PC-3 (cell line): ENCODE results near the gene BANK1. TPM values are rescaled to one million over a fixed set of nuclear protein-coding genes. Genes with fewer than 3 reads are reported as not detected.

Source experiments
- ATAC-seq: fragments of 200-7000 bp; cut with Tn5 transposase; 2 replicates; pipeline ENCODE4 v1.9.1; 2020; ENCODE audit warnings: mild to moderate bottlenecking, moderate library complexity
- BruUV-seq: library from RNA; stranded (reverse); fragments of 400-500 nt; replicated peaks from 2 replicates; lab custom pipeline; 2021; lab: Mats Ljungman, UMichigan
- CTCF ChIA-PET: fragments of 300-600 bp; sonication (Branson Sonifier 250); formaldehyde crosslinking; loops from one replicate; lab custom pipeline; 2022; ENCODE audit warnings: antibody characterized with exemption; lab: Charles Lee
- POLR2A ChIA-PET: fragments of 300-600 bp; sonication (Branson Sonifier 250); formaldehyde crosslinking; loops from one replicate; lab custom pipeline; 2022; ENCODE audit warnings: antibody characterized with exemption; ENCODE audit not compliant: unreplicated experiment; lab: Charles Lee
- DNase-seq: peaks from one replicate; pipeline ENCODE4 v3.0.0-alpha.2; 2015
- H2AFZ ChIP-seq: fragments of 300-600 bp; sonication (generic); 2 replicates; pipeline ENCODE4 v1.6.0; 2016; ENCODE audit warnings: antibody characterized with exemption, low read length
- H3F3A ChIP-seq: fragments of 300-600 bp; sonication (generic); one replicate; pipeline ENCODE4 v1.6.0; 2017; ENCODE audit warnings: antibody characterized with exemption, low read length, control low read depth, mild to moderate bottlenecking; ENCODE audit not compliant: unreplicated experiment
- H3K27ac ChIP-seq: fragments of 300-600 bp; sonication (generic); 2 replicates; pipeline ENCODE4 v1.5.1; 2016; ENCODE audit warnings: mild to moderate bottlenecking, low read length
- H3K27me3 ChIP-seq: fragments of 300-600 bp; sonication (generic); 2 replicates; pipeline ENCODE4 v1.6.1; 2016; ENCODE audit warnings: low read length, mixed read lengths
- H3K36me3 ChIP-seq: fragments of 300-600 bp; sonication (generic); 2 replicates; pipeline ENCODE4 v1.6.1; 2016; ENCODE audit warnings: low read depth, mixed run types, low read length, mixed read lengths
- H3K4me1 ChIP-seq: fragments of 300-600 bp; sonication (generic); 2 replicates; pipeline ENCODE4 v1.5.1; 2016; ENCODE audit warnings: low read length; ENCODE audit not compliant: insufficient read depth
- H3K4me2 ChIP-seq: fragments of 300-600 bp; sonication (generic); 2 replicates; pipeline ENCODE4 v1.6.0; 2016; ENCODE audit warnings: low read length
- H3K4me3 ChIP-seq: fragments of 300-600 bp; sonication (generic); 2 replicates; pipeline ENCODE4 v1.5.1; 2016; ENCODE audit warnings: mild to moderate bottlenecking, low read length, mixed read lengths
- H3K79me2 ChIP-seq: fragments of 300-600 bp; sonication (generic); 2 replicates; pipeline ENCODE4 v1.6.1; 2017; ENCODE audit warnings: low read length, mixed read lengths
- H3K9ac ChIP-seq: fragments of 300-600 bp; sonication (generic); 2 replicates; pipeline ENCODE4 v1.6.0; 2016; ENCODE audit warnings: mild to moderate bottlenecking, low read length
- H3K9me2 ChIP-seq: fragments of 300-600 bp; sonication (generic); replicated peaks from 2 replicates; pipeline ENCODE4 v1.6.1; 2016; ENCODE audit warnings: mixed run types, low read length, mixed read lengths
- H3K9me3 ChIP-seq: fragments of 300-600 bp; sonication (generic); 2 replicates; pipeline ENCODE4 v1.6.1; 2016; ENCODE audit warnings: low read length, mixed read lengths
- H4K20me1 ChIP-seq: fragments of 300-600 bp; sonication (generic); 2 replicates; pipeline ENCODE4 v1.6.1; 2016; ENCODE audit warnings: low read length, mixed read lengths
- CTCF ChIP-seq: fragments of 300-600 bp; sonication (generic); conservative IDR thresholded peaks from 2 replicates; pipeline ENCODE4 v1.5.1; 2017; ENCODE audit warnings: antibody characterized with exemption, low read depth, mild to moderate bottlenecking, low read length
- EZH2 ChIP-seq: fragments of 300-600 bp; sonication (generic); IDR thresholded peaks from one replicate; pipeline ENCODE4 v1.6.1; 2017; ENCODE audit warnings: antibody characterized with exemption, mild to moderate bottlenecking, low read length; ENCODE audit not compliant: unreplicated experiment
- EZH2phosphoT487 ChIP-seq: fragments of 300-600 bp; sonication (generic); IDR thresholded peaks from 2 replicates; pipeline ENCODE4 v1.6.1; 2018; ENCODE audit warnings: mild to moderate bottlenecking, antibody characterized with exemption, low read length, borderline replicate concordance
- intact Hi-C: fragments of 100-400 bp; cut with micrococcal nuclease; formaldehyde crosslinking; loops from 2 replicates; pipeline ENCODE4 v1.9.0; 2023
- total RNA-seq: library from RNA; depleted of rRNA; stranded (reverse); fragments of >200 nt; gene quantifications from 2 replicates; pipeline ENCODE4 v1.2.3, GENCODE V29; 2014

Gene BANK1
- total RNA-seq, 1 experiment from 2014 or later: 1.5 TPM

GRCh38 chr4:101961144-101961543, 170.6 kb downstream of the BANK1 start:
- no peak overlapping the region for H3K9ac ChIP-seq
- ATAC-seq: no peak
- no peak overlapping the region for H3K4me3 ChIP-seq
- H3K4me2 ChIP-seq: no peak overlapping the region
- H3F3A ChIP-seq: no peaks in the 10 kb centered on the region
- no TSS peak for BruUV-seq
- intact Hi-C loops: no loop called here
- no peak for DNase-seq
- no peaks in the 10 kb centered on the region for H3K27me3 ChIP-seq
- no peak overlapping the region for H2AFZ ChIP-seq
- POLR2A ChIA-PET: no interaction called here
- CTCF ChIA-PET: no interaction called here
- H3K9me3 ChIP-seq: no peaks in the 10 kb centered on the region
- no peak for TF ChIP-seq EZH2phosphoT487
- no peak for TF ChIP-seq CTCF
- TF ChIP-seq EZH2: no peak
- no peaks in the 10 kb centered on the region for H4K20me1 ChIP-seq
- H3K9me2 ChIP-seq: no peaks in the 10 kb centered on the region
- H3K27ac ChIP-seq: no peak overlapping the region
- H3K79me2 ChIP-seq: no peaks in the 10 kb centered on the region
- no peaks in the 10 kb centered on the region for H3K36me3 ChIP-seq
- H3K4me1 ChIP-seq: no peaks in the 10 kb centered on the region

GRCh38 chr4:101967697-101968346, 177.3 kb downstream of the BANK1 start:
- Histone ChIP-seq H3K9ac (peak overlapping the region; percentile 49), H3K9me2 (no peaks in the 10 kb centered on the region), H3K4me1 (peaks cover 42% of the 10 kb centered on the region), H3K27me3 (no peaks in the 10 kb centered on the region), H3K9me3 (no peaks in the 10 kb centered on the region), H3K36me3 (no peaks in the 10 kb centered on the region), H3K79me2 (no peaks in the 10 kb centered on the region), H3F3A (no peaks in the 10 kb centered on the region), H2AFZ (no peak overlapping the region), H3K4me3 (no peak overlapping the region), H3K27ac (peak overlapping the region; percentile 85), H4K20me1 (no peaks in the 10 kb centered on the region), H3K4me2 (peak overlapping the region; percentile 47)
- DNase-seq: peak; percentile 72
- TF ChIP-seq EZH2phosphoT487: no peak
- no peak for TF ChIP-seq EZH2
- no peak for TF ChIP-seq CTCF
- no TSS peak for BruUV-seq
- ATAC-seq: peak; percentile 81
- ChIA-PET POLR2A (no interaction called here), CTCF (no interaction called here)
- intact Hi-C loops: no loop called here

GRCh38 chr4:101968364-101968763, 177.8 kb downstream of the BANK1 start:
- no TSS peak for BruUV-seq
- peaks cover 46% of the 10 kb centered on the region for H3K4me1 ChIP-seq
- ATAC-seq (peak; percentile 27; the same call in 1 of the 2 replicates), DNase-seq (no peak)
- H3K9ac ChIP-seq: peak overlapping the region; percentile 49
- H3K79me2 ChIP-seq: no peaks in the 10 kb centered on the region
- 0 out of 2 replicates have a peak overlapping the region, but pooled peaks have one; percentile 6 for H3K4me3 ChIP-seq
- TF ChIP-seq EZH2 (no peak), CTCF (no peak), EZH2phosphoT487 (no peak)
- H4K20me1 ChIP-seq: no peaks in the 10 kb centered on the region
- ChIA-PET CTCF (no interaction called here), POLR2A (no interaction called here)
- H3F3A ChIP-seq: no peaks in the 10 kb centered on the region
- no peaks in the 10 kb centered on the region for H3K9me3 ChIP-seq
- peak overlapping the region; percentile 47 for H3K4me2 ChIP-seq
- H2AFZ ChIP-seq: no peak overlapping the region
- H3K36me3 ChIP-seq: no peaks in the 10 kb centered on the region
- H3K9me2 ChIP-seq: no peaks in the 10 kb centered on the region
- no peaks in the 10 kb centered on the region for H3K27me3 ChIP-seq
- intact Hi-C loops: no loop called here
- peak overlapping the region; percentile 81 for H3K27ac ChIP-seq
